Left cardiac atrium (tissue), 4 donors: ENCODE data around the gene UBE2O. TPM values are rescaled to one million over a fixed set of nuclear protein-coding genes. Genes with fewer than 3 reads are reported as not detected.
A peak's percentile ranks its signal among the peaks of the same experiment; 100 is the strongest.

Experiments used
- ATAC-seq, 2 donors: fragments of 200-7000 bp; cut with Tn5 transposase; one replicate each; pipeline ENCODE4 v1.9.1; 2020; ENCODE audit warnings: mild to moderate bottlenecking in 2 of 2, moderate library complexity in 2 of 2
- DNase-seq: peaks from one replicate; pipeline ENCODE4 v3.0.0-alpha.2; 2020
- intact Hi-C, 2 donors: fragments of 100-400 bp; cut with DNase I; formaldehyde crosslinking; loops; one replicate each; pipeline versions ENCODE4 v1.14.1 to v1.15.1; 2022 to 2023
- total RNA-seq, 2 donors: library from RNA; stranded (reverse); fragmentation: NEBNext Ultra II Directional; extraction: Animal tissue kit (Norgen Biotek cat#: 25700); gene quantifications; one replicate each; pipeline ENCODE4 v1.2.1, GENCODE V29; 2021
- donor health status: DM: no; HTN: yes; CAD: no.
- donor health status: DM: no; HTN: yes; CAD: no; lungs with severe emphysema.
- donor health status: DM: yes; HTN: yes; CAD: no.
- donor health status: Dilated cardiomyopathy.

Gene UBE2O
- total RNA-seq, 2 donors from 2014 or later, result 28.3 to 29.1 TPM

- intact Hi-C loops, result no loop called here
- ATAC-seq (peak; percentile 73 to 80), DNase-seq (peak; percentile 83)
Measured at GRCh38 chr17:76405967-76406647, 46.8 kb downstream of the UBE2O start.

GRCh38 chr17:76405607-76405966, 47.4 kb downstream of the UBE2O start:
- DNase-seq (peak; percentile 17), ATAC-seq (peak; percentile 5 to 29)
- intact Hi-C loops, result no loop called here

DNA sequence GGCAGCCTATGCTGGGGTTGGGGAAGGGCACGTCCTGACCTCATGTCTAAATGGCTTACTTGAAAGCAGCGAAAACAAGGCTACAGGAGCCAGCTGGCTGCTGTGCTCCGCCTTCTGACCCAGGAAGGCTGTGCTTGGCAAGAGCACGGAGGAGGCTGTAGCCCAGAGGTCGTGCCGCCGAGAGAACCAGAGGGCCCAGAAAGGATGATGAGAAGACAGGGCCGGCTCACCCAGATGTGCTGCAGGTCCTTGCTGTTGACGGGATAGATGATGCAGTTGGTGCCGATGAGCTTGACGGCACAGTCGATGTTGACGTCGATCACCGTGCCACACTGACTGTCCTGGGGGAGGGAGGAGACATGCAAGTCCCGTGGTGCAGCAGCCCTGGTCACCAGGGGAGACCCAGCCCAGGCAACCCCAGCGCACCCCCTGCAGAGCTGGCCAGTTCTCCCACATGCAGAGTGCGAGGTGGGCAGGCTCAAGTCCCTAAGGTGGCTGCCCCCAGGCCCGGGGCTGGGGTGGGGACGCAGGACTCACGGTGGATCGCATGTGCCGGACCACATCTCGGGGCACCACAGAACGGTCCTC, 47.9 kb downstream of the UBE2O start:
- peak; percentile 62 for DNase-seq
- intact Hi-C loops, result no loop called here
- peak; percentile 50 to 67 for ATAC-seq

DNA sequence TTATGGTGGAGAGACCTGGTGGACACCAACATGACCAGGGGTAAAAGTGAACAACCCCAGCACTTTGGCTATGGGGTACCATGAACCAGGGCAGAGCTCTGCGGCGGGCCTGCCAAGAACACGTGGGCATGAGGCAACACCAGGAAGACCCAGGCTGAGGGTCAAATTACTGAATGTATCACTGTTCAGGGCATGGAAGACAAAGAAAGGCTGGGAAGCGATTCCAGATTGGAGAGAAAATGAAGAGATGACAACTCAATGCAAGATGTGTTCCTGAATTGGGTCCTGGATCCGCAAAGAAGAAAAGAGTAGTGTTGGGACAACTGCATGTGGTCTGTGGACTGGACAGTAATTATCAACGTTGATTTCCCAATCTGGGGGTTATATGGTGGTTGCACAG, 48.7 kb downstream of the UBE2O start:
- ATAC-seq (no peak), DNase-seq (peak; percentile 16)
- intact Hi-C loops, result no loop called here

DNA sequence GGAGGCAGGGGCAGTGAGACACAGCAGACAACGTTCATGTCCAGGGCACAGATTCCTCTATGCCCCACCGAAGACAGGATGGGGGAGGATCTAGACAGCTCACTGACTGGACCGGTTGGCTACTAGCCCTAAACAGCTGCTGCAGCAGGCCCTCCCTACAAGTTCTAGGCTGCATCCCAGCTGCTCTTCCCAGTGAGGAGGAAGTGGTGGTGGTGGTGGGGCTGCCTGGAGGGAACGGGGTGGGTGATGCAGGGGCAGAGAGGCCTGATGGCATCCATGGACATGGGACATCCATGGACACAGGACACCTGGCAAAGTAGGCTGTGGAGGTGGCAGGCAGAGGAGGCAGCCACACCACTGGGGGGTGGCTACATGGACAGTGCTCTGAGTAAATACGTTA, 50.2 kb downstream of the UBE2O start:
- DNase-seq (no peak), ATAC-seq (no peak)
- intact Hi-C loops, result no loop called here

GRCh38 chr17:76399175-76400172, 53.5 kb downstream of the UBE2O start:
- intact Hi-C loops, result loop anchor here (1.0 to 5.0 kb wide), 2 partner anchors 95 to 97 kb away; no protein-coding TSS in a partner anchor
- no peak for ATAC-seq
- no peak for DNase-seq

DNA sequence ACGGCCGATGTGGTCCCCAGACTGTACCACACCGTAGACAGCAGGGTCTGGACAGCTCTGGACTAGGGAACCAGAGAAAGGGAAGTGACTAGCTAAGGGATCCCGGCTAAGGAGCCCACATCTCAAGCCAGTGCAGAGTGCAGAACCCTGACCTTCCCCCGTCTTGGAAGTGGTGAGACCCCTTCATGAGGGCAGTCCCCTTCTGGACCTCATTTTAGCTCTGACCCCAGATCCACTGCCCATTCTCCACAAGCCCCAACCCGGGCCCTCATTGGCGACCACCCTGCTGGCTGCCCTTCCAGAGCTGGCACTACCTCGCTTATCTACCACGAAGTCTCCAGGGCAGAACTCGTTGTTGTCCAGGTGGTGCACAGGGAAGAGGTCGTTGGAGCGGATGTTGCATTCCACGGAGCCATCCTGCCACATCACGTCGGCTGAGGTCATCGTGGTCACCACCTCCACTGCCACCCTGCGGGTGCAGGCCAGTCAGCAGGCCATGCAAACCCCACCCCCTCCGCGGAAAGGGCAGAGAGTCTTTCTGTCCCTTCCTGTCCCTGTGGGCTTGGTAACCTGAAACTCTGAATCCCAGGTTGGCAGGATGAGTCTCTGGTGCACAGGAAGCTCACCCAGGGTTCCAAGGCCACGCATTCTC, 54.3 kb downstream of the UBE2O start:
- DNase-seq (no peak), ATAC-seq (peak; percentile 6 to 20)
- intact Hi-C loops, result loop anchor here (1.0 to 5.0 kb wide), 2 partner anchors 94 to 96 kb away; no protein-coding TSS in a partner anchor

DNA sequence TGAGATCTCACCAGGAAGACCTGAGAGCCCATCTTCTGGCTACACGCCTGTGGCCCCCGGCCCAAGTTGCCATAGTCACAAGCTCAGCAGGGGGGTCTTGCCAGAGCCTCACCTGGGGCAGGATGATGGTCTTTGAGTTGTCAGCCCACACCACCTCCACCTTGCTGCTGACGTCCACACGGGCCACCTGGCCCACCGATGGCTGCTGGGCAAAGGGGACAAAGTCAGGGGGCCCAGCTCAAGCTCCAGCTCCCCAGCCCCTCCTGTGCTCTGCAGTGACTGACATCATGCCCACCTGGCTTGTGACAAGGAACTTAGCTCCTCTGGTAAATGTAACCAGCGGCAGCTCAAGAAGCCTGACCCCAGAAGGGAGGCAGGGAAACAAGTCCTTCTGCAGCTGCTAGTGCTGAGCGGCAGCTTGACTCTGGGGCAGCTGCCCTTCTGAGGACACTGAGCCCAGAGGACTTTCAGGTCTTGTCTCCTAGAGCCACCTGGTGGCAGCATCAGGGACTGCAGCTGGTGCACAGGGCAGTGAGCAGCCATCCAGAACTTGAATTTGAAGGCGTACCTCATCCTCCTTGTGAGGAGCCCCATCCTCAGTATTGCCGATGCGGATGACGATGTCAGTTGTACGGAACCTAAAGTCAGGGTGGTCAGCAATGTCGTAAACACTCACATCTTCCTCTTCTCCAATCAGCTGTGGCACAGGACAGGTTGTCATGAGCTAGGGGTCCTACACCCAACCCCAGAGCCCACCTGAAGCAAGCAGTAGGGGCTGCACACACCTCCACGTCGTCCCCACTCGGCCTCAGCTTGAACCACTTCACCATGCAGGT, 55.0 kb downstream of the UBE2O start:
- intact Hi-C loops, result loop anchor here in 1 of 2 donors (5.0 kb wide), 1 partner anchor 96 kb away; no protein-coding TSS in a partner anchor
- DNase-seq, result peak; percentile 90
- ATAC-seq, result peak; percentile 79 to 80

DNA sequence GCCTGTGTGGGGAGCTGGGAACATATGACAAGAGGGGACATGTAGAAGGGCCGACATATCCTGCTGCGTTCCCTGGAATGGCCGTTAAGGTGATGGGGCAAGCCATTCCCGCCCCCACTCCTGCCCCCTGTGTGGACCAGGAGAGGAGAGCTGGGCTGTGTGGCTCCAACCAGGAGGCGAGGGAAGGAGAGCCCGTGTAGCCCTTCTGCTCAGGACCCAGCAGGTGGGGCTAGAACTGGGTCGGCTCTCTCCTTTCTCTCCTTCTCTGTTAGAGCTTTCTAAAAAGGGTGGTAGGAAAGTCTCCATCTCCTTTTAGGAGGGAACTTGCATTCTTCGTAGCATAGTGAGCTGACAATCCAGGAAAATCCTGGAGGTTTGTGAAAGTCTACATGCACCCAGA, 55.8 kb downstream of the UBE2O start:
- no peak for DNase-seq
- ATAC-seq, result no peak
- intact Hi-C loops, result loop anchor here in 1 of 2 donors (5.0 kb wide), 1 partner anchor 95 kb away; no protein-coding TSS in a partner anchor

- DNase-seq (no peak), ATAC-seq (no peak)
- intact Hi-C loops, result loop anchor here in 1 of 2 donors (5.0 kb wide), 1 partner anchor 94 kb away; no protein-coding TSS in a partner anchor
Measured at GRCh38 chr17:76395980-76396379, 57.0 kb downstream of the UBE2O start.

DNA sequence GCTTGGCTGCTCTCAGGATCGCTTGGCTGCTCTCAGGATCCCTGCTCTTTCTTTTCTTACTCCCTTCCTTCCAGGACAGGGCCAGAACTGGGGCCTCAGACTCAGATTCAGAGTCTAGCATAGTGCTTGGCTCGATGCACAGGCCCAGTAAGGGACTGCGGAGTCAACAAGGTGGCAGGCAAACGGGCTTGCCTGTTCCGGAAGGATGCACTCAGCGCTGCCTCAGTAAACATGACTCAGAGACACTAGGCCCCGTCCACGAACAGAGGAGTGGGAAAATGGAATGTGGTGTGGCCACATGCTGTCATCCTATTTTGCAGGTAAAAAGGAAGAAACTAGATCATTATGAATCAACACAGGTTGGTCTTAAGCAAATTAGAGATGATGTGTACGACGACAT, 58.8 kb downstream of the UBE2O start:
- DNase-seq (no peak), ATAC-seq (no peak)
- intact Hi-C loops, result no loop called here

GRCh38 chr17:76391200-76391715, 61.7 kb downstream of the UBE2O start:
- ATAC-seq, result no peak
- DNase-seq, result no peak
- intact Hi-C loops, result no loop called here

DNA sequence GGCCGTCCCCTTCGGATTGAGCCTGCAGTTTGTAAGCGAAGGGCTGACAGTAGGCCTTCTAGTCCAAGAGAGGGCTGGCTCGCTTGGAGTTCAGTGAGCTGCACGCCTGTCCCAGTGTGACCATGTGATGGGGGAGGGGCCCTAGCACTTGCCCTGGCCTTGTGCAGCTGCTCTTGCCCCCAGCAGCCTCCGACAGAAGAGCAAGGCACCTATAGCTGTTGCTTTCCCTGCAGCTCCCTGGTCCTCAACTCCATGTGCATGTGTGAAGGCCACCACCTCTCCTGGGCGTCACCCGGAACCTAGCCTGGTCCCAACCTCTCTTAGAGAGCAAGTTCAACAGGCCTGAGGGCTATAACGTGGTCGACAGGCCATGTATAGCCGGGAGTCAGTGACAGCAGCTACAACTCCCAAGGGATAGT, 62.9 kb downstream of the UBE2O start:
- ATAC-seq, result no peak
- intact Hi-C loops, result no loop called here
- no peak for DNase-seq

DNA sequence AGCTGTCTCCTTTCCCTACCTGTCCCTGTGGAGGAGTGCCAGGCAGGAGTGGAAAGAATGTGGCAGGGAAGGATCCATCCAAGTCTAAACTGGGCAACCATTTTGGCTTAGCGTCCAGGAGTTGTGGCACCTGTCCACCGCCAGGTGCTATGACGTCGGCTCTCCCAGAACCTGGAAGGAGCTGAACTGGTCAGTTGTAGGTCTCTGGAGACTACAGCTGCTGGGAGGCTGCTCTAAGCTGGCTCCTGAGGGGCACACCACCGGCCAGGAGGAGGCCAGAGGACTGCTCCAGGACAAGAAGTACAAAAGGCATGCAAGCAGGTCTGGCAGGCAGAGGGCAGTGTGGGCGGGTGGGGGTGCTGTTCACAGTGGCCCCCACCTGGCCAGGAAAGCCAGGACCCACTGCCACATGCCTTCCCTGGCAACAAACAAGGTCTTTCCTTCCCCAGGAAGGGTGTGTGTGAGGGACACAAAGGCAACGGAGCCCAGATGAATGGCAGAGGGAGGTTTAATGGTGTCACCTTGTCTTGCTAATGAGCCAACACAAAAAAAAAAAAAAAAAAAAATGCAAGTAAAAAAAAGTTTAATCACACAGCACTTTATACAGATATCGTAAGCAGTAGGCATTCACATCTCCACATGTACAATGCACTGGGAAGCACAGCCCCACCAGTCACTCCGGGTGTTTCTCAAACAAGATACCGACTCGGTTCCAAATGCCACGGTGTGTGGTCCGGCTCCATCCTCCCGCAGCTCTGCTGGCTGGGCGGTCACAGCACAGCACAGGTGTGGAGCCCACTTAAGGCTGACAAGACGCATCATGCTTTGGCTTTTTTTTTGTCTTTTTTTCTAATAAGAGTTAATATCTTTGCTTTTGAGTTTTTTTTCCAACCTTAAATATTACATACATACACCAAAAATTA, 63.7 kb downstream of the UBE2O start:
- DNase-seq (no peak), ATAC-seq (no peak)
- intact Hi-C loops, result no loop called here

DNA sequence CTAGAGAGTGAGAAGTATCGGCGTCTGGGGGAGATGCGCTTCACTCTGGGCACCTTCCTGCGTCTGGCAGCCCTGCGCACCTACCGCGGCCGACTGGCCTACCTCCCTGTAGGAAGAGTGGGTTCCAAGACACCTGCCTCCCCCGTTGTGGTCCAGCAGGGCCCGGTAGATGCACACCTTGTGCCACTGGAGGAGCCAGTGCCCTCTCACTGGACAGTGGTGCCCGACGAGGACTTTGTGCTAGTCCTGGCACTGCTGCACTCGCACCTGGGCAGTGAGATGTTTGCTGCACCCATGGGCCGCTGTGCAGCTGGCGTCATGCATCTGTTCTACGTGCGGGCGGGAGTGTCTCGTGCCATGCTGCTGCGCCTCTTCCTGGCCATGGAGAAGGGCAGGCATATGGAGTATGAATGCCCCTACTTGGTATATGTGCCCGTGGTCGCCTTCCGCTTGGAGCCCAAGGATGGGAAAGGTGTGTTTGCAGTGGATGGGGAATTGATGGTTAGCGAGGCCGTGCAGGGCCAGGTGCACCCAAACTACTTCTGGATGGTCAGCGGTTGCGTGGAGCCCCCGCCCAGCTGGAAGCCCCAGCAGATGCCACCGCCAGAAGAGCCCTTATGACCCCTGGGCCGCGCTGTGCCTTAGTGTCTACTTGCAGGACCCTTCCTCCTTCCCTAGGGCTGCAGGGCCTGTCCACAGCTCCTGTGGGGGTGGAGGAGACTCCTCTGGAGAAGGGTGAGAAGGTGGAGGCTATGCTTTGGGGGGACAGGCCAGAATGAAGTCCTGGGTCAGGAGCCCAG, 65.8 kb downstream of the UBE2O start:
- no peak for ATAC-seq
- intact Hi-C loops, result no loop called here
- DNase-seq, result no peak
